Activated naive CD4-positive, alpha-beta T cell treated with anti-CD3 and anti-CD28 coated beads for 36 hours (primary cell): ENCODE measurements around the gene ACSF3. TPM values are rescaled to one million over a fixed set of nuclear protein-coding genes. Genes with fewer than 3 reads are reported as not detected.

Source experiments
- CTCF ChIA-PET: fragments of 350-600 bp; sonication (Branson Sonifier 250); formaldehyde crosslinking; loops from one replicate; lab custom pipeline; 2021; ENCODE audit warnings: antibody characterized with exemption; lab: Charles Lee
- DNase-seq: peaks from one replicate; pipeline ENCODE4 v3.0.0-alpha.2; 2020
- H3K27ac Mint-ChIP-seq: one replicate; pipeline ENCODE4 v1.8.0; 2021; ENCODE audit warnings: mild to moderate bottlenecking, mixed read lengths
- H3K27me3 Mint-ChIP-seq: one replicate; pipeline ENCODE4 v1.8.0; 2021; ENCODE audit warnings: low read depth, mixed read lengths
- H3K36me3 Mint-ChIP-seq: one replicate; pipeline ENCODE4 v1.8.0; 2021; ENCODE audit warnings: low read depth, mixed read lengths
- H3K4me1 Mint-ChIP-seq: one replicate; pipeline ENCODE4 v1.8.0; 2021; ENCODE audit warnings: low read depth, mixed read lengths
- H3K4me3 Mint-ChIP-seq: one replicate; pipeline ENCODE4 v1.8.0; 2021; ENCODE audit warnings: mild to moderate bottlenecking, moderate library complexity, mixed read lengths
- H3K9me3 Mint-ChIP-seq: one replicate; pipeline ENCODE4 v1.8.0; 2021; ENCODE audit warnings: mixed read lengths
- intact Hi-C: fragments of 100-400 bp; cut with micrococcal nuclease; formaldehyde crosslinking; loops from one replicate; pipeline ENCODE4 v1.15.1; 2023
- total RNA-seq, 2 experiments: library from RNA; stranded (reverse); gene quantifications; one replicate each; pipeline ENCODE4 v1.2.3, GENCODE V29; 2021

ACSF3 gene
- total RNA-seq, 2 experiments from 2014 or later = 26.1 to 26.7 TPM

DNA sequence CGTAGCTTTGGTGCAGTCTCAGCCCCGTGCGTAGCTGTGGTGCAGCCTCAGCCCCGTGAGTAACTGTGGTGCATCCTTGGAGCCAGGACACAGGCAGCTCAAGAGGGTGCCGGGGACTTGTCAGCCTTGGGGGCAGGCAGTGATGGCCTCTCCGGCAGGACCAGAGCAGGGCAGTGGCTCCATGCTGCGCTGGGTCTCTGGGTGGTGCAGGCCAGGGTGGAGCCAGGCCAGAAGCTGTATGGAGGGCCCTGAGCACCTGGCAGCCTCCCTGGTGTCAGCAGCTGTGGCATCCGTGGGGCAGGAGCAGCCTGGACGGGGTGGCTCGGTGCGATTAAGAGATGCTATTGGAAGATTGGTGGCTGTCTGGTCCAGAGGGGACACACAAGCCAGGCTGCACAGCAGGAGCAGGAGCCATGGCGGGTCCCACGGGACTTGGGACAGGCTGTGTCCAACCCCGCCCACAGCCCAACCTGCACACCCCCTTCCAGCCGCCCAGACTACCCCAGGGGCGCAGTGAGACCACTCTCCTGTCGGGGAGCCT lies 49.6 kb downstream of the ACSF3 start:
- H3K4me1 Mint-ChIP-seq = no peaks in the 10 kb centered on the region
- H3K9me3 Mint-ChIP-seq = no peaks in the 10 kb centered on the region
- no peaks in the 10 kb centered on the region for H3K27me3 Mint-ChIP-seq
- H3K36me3 Mint-ChIP-seq = peaks cover 11% of the 10 kb centered on the region
- CTCF ChIA-PET = no interaction called here
- no peak overlapping the region for H3K27ac Mint-ChIP-seq
- no peak overlapping the region for H3K4me3 Mint-ChIP-seq
- intact Hi-C loops = no loop called here
- DNase-seq = no peak

DNA sequence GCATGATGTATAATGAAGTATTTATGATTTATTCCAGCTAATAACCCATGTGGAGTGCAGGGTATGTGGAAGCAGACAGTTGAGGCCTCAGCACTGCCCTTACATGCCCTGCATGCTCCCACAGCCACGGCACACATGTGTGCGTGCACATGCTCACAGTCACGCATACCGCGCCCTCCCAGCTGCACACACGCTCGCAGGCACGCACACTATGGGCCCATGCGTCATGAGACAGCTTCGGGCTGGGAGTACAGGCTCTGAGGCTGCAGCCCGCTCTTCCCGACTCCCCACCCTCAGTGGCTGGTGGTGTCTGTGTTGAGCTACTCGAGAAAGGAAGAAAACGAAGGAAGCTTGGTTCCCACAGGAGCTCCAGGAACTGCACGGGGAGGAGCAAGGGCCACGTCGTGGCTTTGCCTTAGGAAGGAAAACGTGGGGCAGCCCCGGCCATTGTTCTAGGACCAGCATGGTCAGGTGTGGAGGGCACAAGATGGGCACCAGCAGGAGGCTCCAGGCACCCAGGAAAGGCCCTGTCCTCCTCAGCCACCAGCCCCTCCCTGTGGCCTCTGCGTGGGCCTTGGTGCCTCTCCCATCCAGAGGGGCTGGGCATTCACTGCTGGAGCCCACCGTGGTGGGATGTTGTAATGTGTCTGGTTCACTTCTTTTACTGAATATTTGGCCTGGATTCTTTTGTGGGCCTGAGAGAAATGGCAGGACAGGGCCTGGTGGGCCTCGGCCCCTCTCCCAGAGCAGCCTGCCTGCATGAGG lies 50.4 kb downstream of the ACSF3 start:
- no peaks in the 10 kb centered on the region for H3K4me1 Mint-ChIP-seq
- CTCF ChIA-PET = no interaction called here
- peaks cover 16% of the 10 kb centered on the region for H3K36me3 Mint-ChIP-seq
- DNase-seq = no peak
- intact Hi-C loops = no loop called here
- no peaks in the 10 kb centered on the region for H3K9me3 Mint-ChIP-seq
- no peak overlapping the region for H3K4me3 Mint-ChIP-seq
- H3K27me3 Mint-ChIP-seq = no peaks in the 10 kb centered on the region
- H3K27ac Mint-ChIP-seq = no peak overlapping the region

DNA sequence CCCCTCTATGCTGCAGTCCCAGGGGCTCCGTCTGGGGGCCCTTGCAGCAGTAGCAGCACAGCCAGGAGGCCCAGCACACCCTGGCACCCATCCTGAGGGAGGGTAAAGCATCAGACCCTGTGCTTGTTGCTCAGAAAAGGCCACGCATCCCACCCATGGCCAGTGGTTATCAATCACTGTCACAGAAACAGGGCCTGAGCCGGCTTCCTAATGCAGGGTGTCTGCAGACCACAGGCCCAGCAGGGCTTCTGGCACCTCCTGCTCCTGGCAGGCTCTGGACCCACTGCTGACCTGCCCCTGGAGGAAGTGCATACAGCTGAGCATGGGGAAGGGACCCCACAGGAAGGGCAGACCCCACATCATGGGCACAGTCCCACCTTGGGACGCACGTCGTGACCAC lies 51.0 kb downstream of the ACSF3 start:
- CTCF ChIA-PET = no interaction called here
- Mint-ChIP-seq H3K4me3 (no peak overlapping the region), H3K9me3 (peaks cover 4% of the 10 kb centered on the region), H3K36me3 (peaks cover 21% of the 10 kb centered on the region), H3K27me3 (no peaks in the 10 kb centered on the region), H3K4me1 (no peaks in the 10 kb centered on the region), H3K27ac (no peak overlapping the region)
- no peak for DNase-seq
- intact Hi-C loops = no loop called here

- no peak overlapping the region for H3K4me3 Mint-ChIP-seq
- CTCF ChIA-PET = no interaction called here
Observed at GRCh38 chr16:89145406-89146161, 51.9 kb downstream of the ACSF3 start.

DNA sequence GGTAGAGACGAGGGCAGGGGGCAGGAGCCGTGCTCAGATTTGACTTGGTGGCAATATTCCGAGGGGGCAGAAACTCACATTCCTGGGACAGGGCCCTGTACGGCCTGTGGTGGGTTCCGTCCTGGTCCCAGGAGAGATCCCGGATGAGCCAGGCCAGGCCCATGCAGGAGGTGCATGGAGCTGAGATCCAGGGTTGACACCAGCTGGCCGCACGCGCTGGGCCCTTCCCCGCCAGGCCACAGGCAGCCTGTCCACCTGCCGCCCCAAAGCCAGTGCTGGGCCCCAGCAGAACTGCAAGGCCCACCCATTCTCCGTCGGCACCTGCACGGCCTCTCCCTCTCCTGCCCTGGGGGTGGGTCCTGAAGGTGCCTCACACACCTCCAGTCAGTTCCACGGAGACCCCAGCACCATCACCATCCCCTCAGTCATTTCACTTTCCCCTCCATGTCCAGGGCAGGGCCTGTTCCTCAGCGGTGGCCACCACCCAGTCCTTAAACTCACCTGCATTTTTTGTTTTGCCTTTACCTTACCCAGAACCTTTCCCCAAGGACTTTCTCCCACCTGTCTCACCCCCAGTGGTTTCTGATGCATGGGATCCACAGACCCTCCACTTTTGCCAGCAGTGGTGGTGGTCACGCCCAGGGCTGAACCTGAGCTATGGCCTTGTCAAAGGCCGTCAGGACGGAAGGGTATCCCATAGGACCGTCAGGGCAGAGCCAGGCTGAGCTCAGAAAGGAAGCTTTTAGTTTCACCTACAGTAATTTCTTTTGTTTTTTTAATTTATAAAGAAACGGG lies 52.8 kb downstream of the ACSF3 start:
- DNase-seq = no peak
- no peak overlapping the region for H3K27ac Mint-ChIP-seq
- H3K4me1 Mint-ChIP-seq = no peaks in the 10 kb centered on the region
- no peaks in the 10 kb centered on the region for H3K27me3 Mint-ChIP-seq
- intact Hi-C loops = no loop called here
- H3K9me3 Mint-ChIP-seq = peaks cover 4% of the 10 kb centered on the region
- H3K36me3 Mint-ChIP-seq = peaks cover 23% of the 10 kb centered on the region
- no peak overlapping the region for H3K4me3 Mint-ChIP-seq
- CTCF ChIA-PET = no interaction called here

More at GRCh38 chr16:89145406-89146161, 51.9 kb downstream of the ACSF3 start:
- Mint-ChIP-seq H3K27me3 (no peaks in the 10 kb centered on the region), H3K27ac (no peak overlapping the region), H3K9me3 (peaks cover 4% of the 10 kb centered on the region), H3K4me1 (no peaks in the 10 kb centered on the region), H3K36me3 (peaks cover 21% of the 10 kb centered on the region)
- no peak for DNase-seq
- intact Hi-C loops = no loop called here

- H3K36me3 Mint-ChIP-seq = peaks cover 26% of the 10 kb centered on the region
- intact Hi-C loops = no loop called here
- no peak overlapping the region for H3K27ac Mint-ChIP-seq
- CTCF ChIA-PET = no interaction called here
- H3K4me3 Mint-ChIP-seq = no peak overlapping the region
- peaks cover 4% of the 10 kb centered on the region for H3K9me3 Mint-ChIP-seq
- no peaks in the 10 kb centered on the region for H3K4me1 Mint-ChIP-seq
- DNase-seq = no peak
- no peaks in the 10 kb centered on the region for H3K27me3 Mint-ChIP-seq
Observed at GRCh38 chr16:89147085-89147817, 53.6 kb downstream of the ACSF3 start.

DNA sequence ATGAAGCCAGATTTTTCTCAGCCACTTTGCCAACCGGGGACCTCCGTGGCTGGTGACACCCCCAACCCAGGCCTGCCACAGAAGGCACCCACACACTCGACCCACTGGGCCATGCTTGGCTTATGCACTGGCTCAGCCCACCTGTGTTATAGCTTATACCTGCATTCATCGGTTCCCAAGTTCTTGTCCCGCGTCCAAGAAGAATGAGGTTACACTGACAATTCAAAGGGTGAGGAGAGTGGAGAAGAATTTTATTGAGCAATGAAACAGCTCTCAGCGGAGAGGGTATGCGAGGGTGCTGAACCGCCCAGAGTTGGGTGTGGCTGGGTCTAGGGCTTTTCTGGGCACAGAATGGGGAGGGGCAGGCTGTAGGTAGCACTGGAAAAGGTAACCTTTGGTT lies 55.7 kb downstream of the ACSF3 start:
- intact Hi-C loops = no loop called here
- no peaks in the 10 kb centered on the region for H3K27me3 Mint-ChIP-seq
- CTCF ChIA-PET = no interaction called here
- peaks cover 4% of the 10 kb centered on the region for H3K9me3 Mint-ChIP-seq
- DNase-seq = no peak
- no peaks in the 10 kb centered on the region for H3K4me1 Mint-ChIP-seq
- H3K27ac Mint-ChIP-seq = peak overlapping the region; percentile 20
- no peak overlapping the region for H3K4me3 Mint-ChIP-seq
- H3K36me3 Mint-ChIP-seq = peaks cover 26% of the 10 kb centered on the region

DNA sequence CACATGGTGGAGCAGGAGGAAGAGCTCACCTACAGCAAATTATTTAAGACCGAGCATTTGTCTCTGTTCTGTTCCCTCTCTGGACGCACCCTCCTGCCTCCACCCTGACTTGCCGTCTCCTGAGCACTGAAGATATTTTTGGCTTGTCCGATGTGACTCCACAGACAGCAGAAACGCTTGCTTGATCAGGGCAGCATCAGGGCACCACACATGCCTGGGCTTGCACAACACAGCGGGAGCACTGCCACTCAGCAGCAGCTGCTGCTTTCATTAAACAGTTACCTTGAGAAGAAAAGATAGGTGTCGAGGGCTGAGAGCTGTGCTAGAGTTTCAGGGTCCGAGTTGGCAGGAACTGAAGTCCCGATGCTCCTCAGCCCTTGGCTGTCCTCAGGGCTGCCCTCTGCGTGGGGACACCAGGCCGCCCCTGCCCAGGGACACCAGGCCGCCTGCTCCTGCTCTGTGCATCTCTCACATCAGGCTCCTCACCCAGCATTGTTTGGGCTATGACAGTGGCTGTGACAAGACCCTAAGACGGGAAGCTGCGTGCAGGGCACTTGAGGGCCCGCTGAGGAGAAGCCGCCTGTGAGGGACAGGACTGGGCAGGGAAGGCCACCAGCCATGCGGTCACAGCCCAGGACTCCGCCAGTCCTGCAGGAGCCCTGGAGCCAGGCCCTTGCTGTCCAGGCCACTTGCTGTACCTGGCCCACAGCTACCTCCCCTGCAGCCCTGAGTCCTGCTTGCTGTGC lies 56.6 kb downstream of the ACSF3 start:
- intact Hi-C loops = no loop called here
- H3K27ac Mint-ChIP-seq = peak overlapping the region; percentile 56
- H3K9me3 Mint-ChIP-seq = peaks cover 4% of the 10 kb centered on the region
- H3K36me3 Mint-ChIP-seq = peaks cover 26% of the 10 kb centered on the region
- CTCF ChIA-PET = no interaction called here
- H3K4me1 Mint-ChIP-seq = no peaks in the 10 kb centered on the region
- DNase-seq = no peak
- H3K27me3 Mint-ChIP-seq = no peaks in the 10 kb centered on the region
- no peak overlapping the region for H3K4me3 Mint-ChIP-seq

- Mint-ChIP-seq H3K27me3 (no peaks in the 10 kb centered on the region), H3K4me3 (no peak overlapping the region), H3K27ac (no peak overlapping the region), H3K4me1 (no peaks in the 10 kb centered on the region), H3K36me3 (peaks cover 26% of the 10 kb centered on the region), H3K9me3 (peaks cover 4% of the 10 kb centered on the region)
- no peak for DNase-seq
- intact Hi-C loops = no loop called here
- CTCF ChIA-PET = no interaction called here
Observed at GRCh38 chr16:89150981-89151380, 57.3 kb downstream of the ACSF3 start.

GRCh38 chr16:89152831-89153700 lies 59.4 kb downstream of the ACSF3 start:
- H3K4me3 Mint-ChIP-seq = no peak overlapping the region
- CTCF ChIA-PET = no interaction called here
- no peaks in the 10 kb centered on the region for H3K27me3 Mint-ChIP-seq
- no peaks in the 10 kb centered on the region for H3K4me1 Mint-ChIP-seq
- intact Hi-C loops = no loop called here
- no peak overlapping the region for H3K27ac Mint-ChIP-seq
- no peak for DNase-seq
- peaks cover 18% of the 10 kb centered on the region for H3K36me3 Mint-ChIP-seq
- peaks cover 8% of the 10 kb centered on the region for H3K9me3 Mint-ChIP-seq

DNA sequence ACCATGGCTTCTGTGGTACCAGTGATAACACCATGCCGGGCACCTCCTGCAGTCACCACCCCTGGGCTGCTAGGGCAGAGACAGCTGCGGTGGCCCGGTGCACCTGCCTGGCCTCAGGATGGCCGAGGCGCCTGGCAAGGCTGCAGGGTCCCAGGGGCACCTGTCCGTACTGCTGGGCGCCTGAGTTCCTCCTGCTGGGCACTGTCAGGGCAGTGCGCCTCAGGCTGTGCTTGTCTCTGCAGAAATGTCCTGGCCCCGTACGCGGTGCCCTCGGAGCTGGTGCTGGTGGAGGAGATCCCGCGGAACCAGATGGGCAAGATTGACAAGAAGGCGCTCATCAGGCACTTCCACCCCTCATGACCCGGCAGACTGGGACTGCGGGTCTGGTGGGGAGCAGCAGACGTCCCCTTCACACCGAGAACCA lies 60.2 kb downstream of the ACSF3 start:
- H3K36me3 Mint-ChIP-seq = peaks cover 16% of the 10 kb centered on the region
- no peak overlapping the region for H3K27ac Mint-ChIP-seq
- H3K9me3 Mint-ChIP-seq = peaks cover 11% of the 10 kb centered on the region
- DNase-seq = no peak
- intact Hi-C loops = no loop called here
- H3K27me3 Mint-ChIP-seq = no peaks in the 10 kb centered on the region
- CTCF ChIA-PET = no interaction called here
- H3K4me1 Mint-ChIP-seq = no peaks in the 10 kb centered on the region
- H3K4me3 Mint-ChIP-seq = no peak overlapping the region
